Measurements from ENCODE around the gene OR4F15.

OR4F15 gene

GRCh38 chr15:101804941-101805340, 7.1 kb upstream of the OR4F15 start:
- no peak for FAIRE-seq

- no peak for FAIRE-seq
These were observed 6.2 kb upstream of the OR4F15 start for GRCh38 chr15:101805605-101806345.

GRCh38 chr15:101807345-101807945, 4.6 kb upstream of the OR4F15 start:
- FAIRE-seq: no peak

- no peak for FAIRE-seq
These were observed 3.8 kb upstream of the OR4F15 start for GRCh38 chr15:101808201-101808600.

GRCh38 chr15:101810456-101810855, 1.5 kb upstream of the OR4F15 start:
- FAIRE-seq: no peak

GRCh38 chr15:101810876-101811275, 1.1 kb upstream of the OR4F15 start:
- FAIRE-seq: no peak

GRCh38 chr15:101813803-101814534, 2.0 kb downstream of the OR4F15 start:
- FAIRE-seq: no peak

- no peak for FAIRE-seq
These were observed 8.8 kb downstream of the OR4F15 start for GRCh38 chr15:101820781-101821180.

GRCh38 chr15:101827257-101827656, 15.3 kb downstream of the OR4F15 start:
- no peak for FAIRE-seq

GRCh38 chr15:101828774-101829173, 16.8 kb downstream of the OR4F15 start:
- FAIRE-seq: no peak

- no peak for FAIRE-seq
These were observed 29.7 kb downstream of the OR4F15 start for GRCh38 chr15:101841656-101842055.

GRCh38 chr15:101844916-101845315, 32.9 kb downstream of the OR4F15 start:
- FAIRE-seq: no peak

- FAIRE-seq: no peak
These were observed 40.4 kb downstream of the OR4F15 start for GRCh38 chr15:101852356-101852755.
